Femur (tissue), 1 donor: ENCODE results near the gene SIM1.
A peak's percentile ranks its signal among the peaks of the same experiment; 100 is the strongest.

Experiments used
- DNase-seq: peaks from one replicate; pipeline ENCODE4 v3.0.0-alpha.2; 2017

The SIM1 gene, protein sequence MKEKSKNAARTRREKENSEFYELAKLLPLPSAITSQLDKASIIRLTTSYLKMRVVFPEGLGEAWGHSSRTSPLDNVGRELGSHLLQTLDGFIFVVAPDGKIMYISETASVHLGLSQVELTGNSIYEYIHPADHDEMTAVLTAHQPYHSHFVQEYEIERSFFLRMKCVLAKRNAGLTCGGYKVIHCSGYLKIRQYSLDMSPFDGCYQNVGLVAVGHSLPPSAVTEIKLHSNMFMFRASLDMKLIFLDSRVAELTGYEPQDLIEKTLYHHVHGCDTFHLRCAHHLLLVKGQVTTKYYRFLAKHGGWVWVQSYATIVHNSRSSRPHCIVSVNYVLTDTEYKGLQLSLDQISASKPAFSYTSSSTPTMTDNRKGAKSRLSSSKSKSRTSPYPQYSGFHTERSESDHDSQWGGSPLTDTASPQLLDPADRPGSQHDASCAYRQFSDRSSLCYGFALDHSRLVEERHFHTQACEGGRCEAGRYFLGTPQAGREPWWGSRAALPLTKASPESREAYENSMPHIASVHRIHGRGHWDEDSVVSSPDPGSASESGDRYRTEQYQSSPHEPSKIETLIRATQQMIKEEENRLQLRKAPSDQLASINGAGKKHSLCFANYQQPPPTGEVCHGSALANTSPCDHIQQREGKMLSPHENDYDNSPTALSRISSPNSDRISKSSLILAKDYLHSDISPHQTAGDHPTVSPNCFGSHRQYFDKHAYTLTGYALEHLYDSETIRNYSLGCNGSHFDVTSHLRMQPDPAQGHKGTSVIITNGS

GRCh38 chr6:100464903-100465700 is at the start of gene SIM1:
Gene SIM1, minus strand, starts transcription at chr6:100464921. Its CDS starts 1,453 bp downstream, at chr6:100463468.
- DNase-seq = peak; percentile 92

- DNase-seq = no peak
Observed at GRCh38 chr6:100512203-100512862, 47.6 kb upstream of the SIM1 start.

DNA sequence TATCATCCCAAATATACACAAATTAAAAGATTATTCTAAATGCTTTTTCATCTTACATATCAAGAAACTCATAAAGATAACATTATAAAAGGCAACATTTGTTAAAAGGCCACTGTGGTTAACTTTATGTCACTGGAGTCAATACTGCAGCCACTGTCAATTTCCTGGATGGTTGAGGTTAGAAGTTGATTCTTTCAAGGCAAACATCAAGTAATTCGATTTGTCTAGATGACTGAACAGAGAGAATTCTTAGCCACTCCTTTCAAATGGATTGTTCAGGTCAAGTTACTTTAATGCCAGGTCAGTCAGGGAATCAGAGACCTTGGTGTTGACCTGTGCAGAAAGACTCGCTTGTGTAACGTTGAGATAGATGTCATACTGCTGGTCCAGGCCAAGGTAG is 44.4 kb upstream of the SIM1 start:
- DNase-seq = no peak

DNA sequence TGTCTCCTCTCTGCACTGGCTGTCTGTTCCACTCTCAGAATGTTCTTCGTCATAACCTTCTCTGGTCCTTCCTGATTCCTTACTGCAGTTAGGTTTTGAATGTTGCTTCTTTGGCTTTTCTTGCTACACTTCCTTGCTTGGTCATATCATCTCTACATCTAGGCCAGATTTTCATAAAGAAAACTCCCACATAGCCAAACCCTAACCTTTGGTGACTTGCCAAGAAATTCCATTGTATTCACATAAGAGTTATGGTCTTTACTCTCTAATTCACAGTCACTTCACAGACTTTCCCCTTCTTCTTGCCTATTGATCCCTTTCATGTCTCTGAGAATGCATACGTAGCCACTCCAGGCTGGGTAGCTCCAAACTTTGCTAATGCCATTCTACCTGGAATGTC is 41.9 kb upstream of the SIM1 start:
- DNase-seq = no peak

DNA sequence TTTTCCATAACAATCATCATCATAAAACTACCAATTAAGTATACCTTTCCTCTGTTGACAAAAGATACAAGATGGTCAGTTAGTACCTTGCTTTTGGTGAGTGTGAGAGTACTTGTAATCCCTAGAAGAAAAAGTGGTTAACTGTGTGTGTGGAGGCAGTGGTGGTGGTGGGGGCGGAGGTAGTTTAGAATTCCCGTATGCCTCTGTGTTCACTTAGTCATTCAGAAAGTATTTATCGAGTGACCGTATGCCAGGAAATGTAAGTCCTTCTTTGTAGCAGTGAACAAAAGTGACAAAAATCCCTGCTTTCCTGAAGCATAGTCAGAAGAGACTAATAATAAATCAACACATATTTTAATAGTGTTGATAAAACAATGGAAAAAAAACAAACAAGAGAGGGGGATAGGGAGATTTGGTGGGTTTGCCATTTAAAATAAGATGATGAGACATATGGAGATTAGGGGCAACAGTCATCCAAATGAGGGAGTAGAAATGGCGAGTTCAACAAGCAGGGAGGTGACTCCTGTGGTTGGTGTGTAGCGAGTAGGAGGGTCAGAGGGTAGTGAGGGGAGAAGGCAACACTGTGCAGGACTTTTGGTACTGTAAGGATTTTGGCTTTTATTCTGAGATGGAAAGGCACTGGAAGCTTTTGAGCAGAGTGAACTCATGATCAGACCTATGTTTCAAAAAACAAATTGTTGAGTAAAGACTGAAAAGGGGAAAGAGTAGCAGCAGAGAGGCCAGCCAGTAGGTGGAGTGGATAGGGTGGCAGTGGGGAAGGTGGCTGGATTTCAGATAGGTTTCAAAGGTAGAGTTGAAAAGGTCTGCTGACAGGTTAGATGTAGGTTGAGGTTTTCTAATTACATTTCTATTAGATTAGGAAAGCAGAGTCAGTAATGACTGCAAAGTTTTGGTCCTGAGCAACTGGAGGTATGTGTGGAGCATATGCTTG is 40.3 kb upstream of the SIM1 start:
- peak; percentile 31 for DNase-seq

GRCh38 chr6:100503043-100503705 is 38.5 kb upstream of the SIM1 start:
- DNase-seq = no peak

GRCh38 chr6:100493206-100493888 is 28.6 kb upstream of the SIM1 start:
- DNase-seq = no peak

DNA sequence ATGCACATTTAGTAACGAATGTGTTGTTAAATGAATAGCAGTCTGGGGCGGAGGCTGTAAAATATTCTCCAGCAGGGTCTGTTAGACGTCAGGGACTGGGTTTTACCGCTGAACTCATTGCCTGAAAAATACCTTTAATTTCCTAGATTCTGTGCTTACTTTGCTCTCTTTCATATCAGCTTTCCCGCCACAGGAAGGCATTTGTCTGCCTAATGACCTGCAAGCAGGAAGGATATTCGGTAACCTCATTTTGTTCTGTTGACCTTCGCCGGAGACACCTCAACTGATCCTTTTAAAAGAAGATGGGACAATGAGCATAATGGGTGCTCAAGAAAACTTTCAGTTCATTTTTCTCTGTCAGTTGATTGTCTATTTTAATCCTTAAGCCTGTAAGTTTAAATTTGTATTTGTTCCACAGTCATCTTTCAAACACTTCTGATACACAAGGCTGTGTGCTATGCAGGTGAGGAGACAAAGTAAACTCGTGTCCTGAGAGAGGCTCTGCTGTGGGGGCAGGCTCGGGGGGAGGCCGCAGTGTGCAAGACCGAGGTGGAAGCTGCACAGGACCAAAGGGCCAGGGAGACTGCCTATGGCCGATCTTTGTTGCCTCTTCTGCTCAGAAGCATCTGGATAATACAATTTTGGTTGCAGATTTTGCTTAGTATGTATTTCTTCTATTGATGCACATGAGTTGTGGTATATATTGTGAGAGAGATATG is 27.4 kb upstream of the SIM1 start:
- DNase-seq = no peak

DNA sequence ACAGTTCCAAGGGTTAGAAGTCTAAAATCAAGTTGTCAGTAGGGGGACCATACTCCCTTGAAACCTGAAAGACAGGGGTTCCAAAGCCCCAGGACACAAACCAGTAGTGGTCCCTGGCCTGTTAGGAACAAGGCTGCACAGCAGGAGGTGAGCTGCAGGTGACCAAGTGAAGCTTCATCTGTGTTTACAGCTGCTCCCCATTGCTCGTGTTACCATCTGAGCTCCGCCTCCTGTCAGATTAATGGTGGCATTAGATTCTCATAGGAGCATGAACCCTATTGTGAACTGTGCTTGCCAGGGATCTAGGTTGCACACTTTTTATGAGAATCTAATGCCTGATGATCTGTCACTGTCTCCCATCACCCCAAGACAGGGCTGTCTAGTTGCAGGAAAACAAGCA is 25.3 kb upstream of the SIM1 start:
- DNase-seq = no peak

DNA sequence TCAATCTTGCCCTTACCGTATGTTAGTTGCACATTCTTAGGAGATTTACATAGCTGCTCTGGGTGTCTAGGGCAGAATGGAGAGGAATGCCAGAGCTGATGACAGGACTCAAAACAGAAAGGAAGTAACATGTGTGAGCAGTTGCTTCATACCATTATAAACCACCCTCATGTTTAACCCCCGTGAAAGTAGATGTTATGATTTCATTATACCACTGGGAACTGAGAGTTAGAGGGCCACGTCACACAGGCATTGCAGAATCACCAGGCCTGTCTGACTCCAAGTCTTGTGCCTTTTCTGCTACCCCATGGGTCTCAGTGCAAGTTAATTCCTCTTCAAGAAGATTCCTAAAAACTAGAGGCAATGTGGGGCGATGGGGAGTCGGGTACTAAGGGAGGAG is 23.5 kb upstream of the SIM1 start:
- no peak for DNase-seq

GRCh38 chr6:100487638-100488037 is 22.9 kb upstream of the SIM1 start:
- no peak for DNase-seq

DNA sequence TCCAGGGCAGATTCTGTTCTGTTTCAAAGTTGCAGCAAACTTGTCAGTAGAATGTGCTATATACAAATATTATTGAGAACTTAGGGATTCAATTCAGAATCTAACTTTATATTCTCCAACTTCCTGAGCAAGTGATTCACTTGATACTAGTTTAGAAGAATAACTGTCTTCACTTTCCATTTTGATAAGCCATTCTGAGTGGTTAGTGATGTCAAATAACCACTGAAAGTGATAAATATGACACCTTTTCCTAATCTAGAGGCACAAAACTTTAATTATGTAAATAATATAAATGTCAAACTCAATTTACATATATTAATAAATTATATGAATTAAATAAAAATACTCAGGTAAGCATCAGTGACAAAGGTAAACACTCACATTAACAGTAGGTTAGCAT is 20.5 kb upstream of the SIM1 start:
- no peak for DNase-seq

DNA sequence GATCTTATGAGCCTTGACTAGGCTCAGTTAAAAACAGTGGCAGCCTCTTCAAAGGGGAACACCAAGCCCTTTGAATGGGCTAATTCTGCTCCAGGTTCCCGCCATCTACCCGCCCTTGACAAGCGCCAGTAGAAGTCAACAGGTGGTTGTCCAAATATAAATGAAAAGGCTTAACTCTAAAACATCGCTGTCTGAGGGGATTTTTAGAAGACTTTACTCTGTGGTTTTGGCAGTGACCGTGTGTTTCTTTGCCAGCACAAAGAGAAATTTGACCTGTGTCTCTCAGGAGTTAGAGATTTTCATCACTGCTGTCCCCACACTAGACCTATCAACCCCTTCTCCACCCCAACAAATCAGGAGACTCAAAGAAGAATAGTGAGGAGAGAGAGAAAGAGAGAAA is 19.8 kb upstream of the SIM1 start:
- no peak for DNase-seq

GRCh38 chr6:100482698-100483097 is 18.0 kb upstream of the SIM1 start:
- no peak for DNase-seq

DNA sequence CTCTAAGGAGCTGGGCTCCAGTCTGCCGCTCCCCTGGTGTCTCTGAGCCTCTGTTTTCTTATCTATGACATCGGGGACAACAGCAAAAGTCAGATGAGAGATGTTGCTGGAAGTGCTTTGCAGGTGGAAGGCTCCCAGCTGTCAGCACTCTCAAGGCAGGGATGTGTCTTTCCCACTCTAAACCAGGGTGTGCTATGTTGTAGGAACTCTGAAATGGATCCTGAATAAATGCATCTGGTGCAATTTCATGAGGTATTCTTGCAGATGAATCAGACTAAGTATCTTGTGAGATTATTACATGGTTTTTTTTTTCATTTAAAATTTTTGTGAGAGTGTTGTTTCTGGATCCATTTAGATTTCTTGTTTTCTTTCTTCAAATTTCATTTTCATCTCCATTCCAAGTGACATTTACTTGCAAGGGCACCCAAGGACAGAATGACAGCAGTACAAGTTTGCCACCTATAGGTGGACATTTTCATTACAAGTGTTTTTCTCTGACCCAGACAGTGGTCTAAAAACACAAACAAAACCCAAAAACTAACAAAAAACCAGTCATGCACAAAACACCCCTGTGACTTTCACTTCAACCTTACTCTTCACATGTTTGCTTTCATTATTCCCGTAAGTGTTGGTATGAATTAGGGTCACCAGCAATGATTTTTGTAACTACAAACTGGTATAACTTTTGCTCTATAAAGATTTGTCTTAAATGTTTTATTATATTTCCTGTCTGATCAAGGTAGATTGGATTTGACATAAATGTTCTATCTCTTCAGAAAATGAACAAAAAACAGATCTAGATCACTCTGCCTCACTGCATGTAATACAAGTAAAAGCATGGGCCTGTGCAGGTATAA is 14.7 kb upstream of the SIM1 start:
- DNase-seq = no peak

DNA sequence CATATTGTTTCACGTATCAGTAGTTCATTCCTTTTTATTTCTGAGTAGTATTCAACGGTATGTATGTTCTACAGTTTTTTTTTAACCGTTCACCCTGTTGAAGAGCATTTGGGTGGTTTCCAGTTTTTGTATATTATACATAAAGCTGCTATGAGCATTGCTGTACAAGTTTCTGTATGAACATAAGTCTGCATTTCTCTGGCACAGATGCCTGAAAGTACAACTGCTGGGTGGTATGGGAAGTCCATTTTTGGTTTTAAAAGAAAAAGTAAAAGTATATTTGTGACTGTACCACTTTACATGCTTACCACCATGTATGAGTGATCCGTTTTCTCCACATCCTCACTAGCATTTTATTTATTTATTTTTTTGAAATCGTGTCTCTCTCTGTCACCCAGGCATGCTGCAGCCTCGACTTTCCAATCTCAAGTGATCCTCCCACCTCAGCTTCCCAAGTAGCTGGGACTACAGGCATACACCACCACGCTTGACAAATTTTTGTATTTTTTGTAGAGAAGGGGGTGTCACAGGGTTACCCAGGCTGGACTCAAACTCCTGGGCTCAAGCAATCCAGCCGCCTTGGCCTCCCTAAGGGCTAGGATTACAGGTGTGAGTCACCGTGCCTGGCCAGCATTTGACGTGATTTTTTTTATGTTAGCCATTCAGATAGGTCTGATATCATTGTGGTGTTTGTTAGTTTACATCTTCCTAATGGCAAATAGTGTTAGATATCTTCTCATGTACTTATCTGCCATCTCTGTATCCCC is 11.0 kb upstream of the SIM1 start:
- DNase-seq = no peak

DNA sequence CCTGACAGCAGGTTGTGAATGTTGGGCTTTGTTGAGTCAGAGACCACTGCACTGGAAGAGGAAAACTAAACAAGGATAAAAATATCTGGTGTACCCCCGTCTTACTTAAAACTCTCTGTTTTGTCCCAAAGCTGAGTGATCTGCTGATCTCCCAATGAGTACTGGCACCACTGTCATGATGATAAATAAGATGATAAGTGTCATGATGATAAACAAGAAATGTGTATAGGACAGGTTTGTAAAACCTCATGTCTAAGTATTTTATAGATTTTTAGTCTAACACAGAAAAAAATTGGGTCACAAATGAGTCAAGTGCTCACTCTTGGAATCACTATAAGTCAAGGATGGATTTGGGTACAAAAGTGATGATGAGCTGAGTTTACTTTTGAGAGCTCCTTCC is 8.5 kb upstream of the SIM1 start:
- no peak for DNase-seq

GRCh38 chr6:100472674-100473073 is 8.0 kb upstream of the SIM1 start:
- DNase-seq = no peak
